Prostate gland (tissue), 2 donors: ENCODE measurements around the gene JTB. TPM values are rescaled to one million over a fixed set of nuclear protein-coding genes. Genes with fewer than 3 reads are reported as not detected.
A peak's percentile ranks its signal among the peaks of the same experiment; 100 is the strongest.

Experiments used
- DNase-seq: peaks from one replicate; pipeline ENCODE4 v3.0.0-alpha.2; 2019; ENCODE audit warnings: low spot score
- H3K27ac ChIP-seq, 2 donors: fragments of 200-600 bp; sonication (generic); 2 replicates each; pipeline ENCODE4 v1.5.1; 2017 to 2019
- H3K27me3 ChIP-seq: fragments of 200-600 bp; sonication (generic); replicated peaks from 2 replicates; pipeline ENCODE4 v1.5.1; 2019; ENCODE audit not compliant: insufficient read depth
- H3K36me3 ChIP-seq, 2 donors: fragments of 200-600 bp; sonication (generic); 1 replicate in 1 of 2; 2 replicates in 1 of 2; pipeline versions ENCODE4 v1.5.1 to v1.8.1; 2017 to 2019
- H3K4me1 ChIP-seq: fragments of 200-600 bp; sonication (generic); replicated peaks from 2 replicates; pipeline ENCODE4 v1.5.1; 2019
- H3K4me3 ChIP-seq, 2 donors: fragments of 200-600 bp; sonication (generic); 2 replicates each; pipeline ENCODE4 v1.5.1; 2017 to 2019
- H3K9me3 ChIP-seq: fragments of 200-600 bp; sonication (generic); 2 replicates; pipeline ENCODE4 v1.5.1; 2017
- CTCF ChIP-seq, 4 experiments: fragments of 200-600 bp in 2 of 4; fragments of 450-650 bp in 2 of 4; sonication (generic) in 2 of 4; IDR thresholded peaks; 1 replicate in 3 of 4; 2 replicates in 1 of 4; pipeline ENCODE4 v1.5.1; 2016 to 2019; ENCODE audit warnings: antibody characterized with exemption in 4 of 4, mild to moderate bottlenecking in 2 of 4, moderate library complexity in 2 of 4
- POLR2A ChIP-seq: fragments of 450-650 bp; IDR thresholded peaks from one replicate; pipeline ENCODE4 v1.6.1; 2016; ENCODE audit warnings: antibody characterized with exemption, mild to moderate bottlenecking
- POLR2AphosphoS5 ChIP-seq: sonication (generic); formaldehyde crosslinking; IDR thresholded peaks from one replicate; pipeline ENCODE4 v1.6.1; 2017; ENCODE audit warnings: antibody characterized with exemption
- WGBS: methylation state at CpG from one replicate; pipeline ENCODE4 v1.1.5; 2018; 5-methylcytosine and 5-hydroxymethylcytosine counted together
- intact Hi-C: fragments of 100-400 bp; cut with DNase I; formaldehyde crosslinking; loops from one replicate; pipeline ENCODE4 v1.14.2; 2022
- total RNA-seq, 2 donors: library from RNA; depleted of rRNA; stranded (reverse); fragments of >200 nt; gene quantifications; one replicate each; pipeline ENCODE4 v1.1.0, GENCODE V29; 2016

Gene JTB
- total RNA-seq, 2 donors from 2014 or later = 234 to 404 TPM

- no peak for DNase-seq
- Histone ChIP-seq H3K9me3 (no peaks in the 10 kb centered on the region), H3K27me3 (no peaks in the 10 kb centered on the region), H3K27ac (peak overlapping the region; percentile 95 to 97), H3K36me3 (no peaks in the 10 kb centered on the region), H3K4me3 (no peak overlapping the region), H3K4me1 (peaks cover 4% of the 10 kb centered on the region)
- intact Hi-C loops = no loop called here
- 75% methylated on average over 4 of the region's 4 CpGs for WGBS
- TF ChIP-seq POLR2A = no peak
- TF ChIP-seq CTCF (IDR thresholded peaks at IDR 0.05) = no peak
- TF ChIP-seq POLR2AphosphoS5 = no peak
Measured at GRCh38 chr1:153961421-153961820, 16.1 kb downstream of the JTB start.

- WGBS = 94% methylated on average over 11 of the region's 11 CpGs
- Histone ChIP-seq H3K9me3 (no peaks in the 10 kb centered on the region), H3K27ac (peak overlapping the region in 1 of 2 donors; percentile 97), H3K36me3 (no peaks in the 10 kb centered on the region), H3K27me3 (no peaks in the 10 kb centered on the region), H3K4me1 (no peaks in the 10 kb centered on the region), H3K4me3 (no peak overlapping the region)
- TF ChIP-seq POLR2A (no peak), POLR2AphosphoS5 (no peak), CTCF (IDR thresholded peaks at IDR 0.05) (no peak)
- intact Hi-C loops = no loop called here
- DNase-seq = no peak
Measured at GRCh38 chr1:153960206-153960605, 17.3 kb downstream of the JTB start.

GRCh38 chr1:153959454-153959853, 18.0 kb downstream of the JTB start:
- Histone ChIP-seq H3K27me3 (no peaks in the 10 kb centered on the region), H3K36me3 (no peaks in the 10 kb centered on the region), H3K9me3 (no peaks in the 10 kb centered on the region), H3K4me3 (no peak overlapping the region), H3K4me1 (no peaks in the 10 kb centered on the region), H3K27ac (peak overlapping the region; percentile 96 to 97)
- 51% methylated on average over 3 of the region's 3 CpGs for WGBS
- intact Hi-C loops = no loop called here
- no peak for DNase-seq
- TF ChIP-seq POLR2AphosphoS5 (no peak), CTCF (IDR thresholded peaks at IDR 0.05) (no peak), POLR2A (no peak)

- Histone ChIP-seq H3K36me3 (no peaks in the 10 kb centered on the region), H3K27me3 (no peaks in the 10 kb centered on the region), H3K4me1 (no peaks in the 10 kb centered on the region), H3K27ac (peak overlapping the region; percentile 96 to 97), H3K4me3 (peak overlapping the region in 1 of 2 donors; percentile 83), H3K9me3 (no peaks in the 10 kb centered on the region)
- no peak for DNase-seq
- TF ChIP-seq POLR2AphosphoS5 = no peak
- no peak for TF ChIP-seq CTCF (IDR thresholded peaks at IDR 0.05)
- no peak for TF ChIP-seq POLR2A
- 6% methylated on average over 4 of the region's 4 CpGs for WGBS
- intact Hi-C loops = no loop called here
Measured at GRCh38 chr1:153958961-153959260, 18.6 kb downstream of the JTB start.

- WGBS = 1% methylated on average over 66 of the region's 75 CpGs
- no peaks in the 10 kb centered on the region for H3K27me3 ChIP-seq
- peak within 1 kb of the TSS; percentile 83 to 96 for H3K4me3 ChIP-seq
- intact Hi-C loops = no loop called here
- H3K9me3 ChIP-seq = no peaks in the 10 kb centered on the region
- DNase-seq = peak; percentile 99
- no peaks in the 10 kb centered on the region for H3K4me1 ChIP-seq
- H3K36me3 ChIP-seq = no peaks in the 10 kb centered on the region
- TF ChIP-seq CTCF (IDR thresholded peaks at IDR 0.05) (no peak), POLR2AphosphoS5 (peak; percentile 99), POLR2A (peak; percentile 83)
- peak within 1 kb of the TSS; percentile 96 to 97 for H3K27ac ChIP-seq
Measured at GRCh38 chr1:153958111-153958960, 19.1 kb downstream of the JTB start, which contains the start of gene CRTC2. Gene CRTC2 (minus strand): TSS chr1:153958612. CDS start chr1:153958497, 115 bp downstream.
